Astrocyte (in vitro differentiated cells and primary cell): ENCODE results near the gene LARGE1. TPM values are rescaled to one million over a fixed set of nuclear protein-coding genes. Genes with fewer than 3 reads are reported as not detected.

ENCODE experiments used
- DNase-seq: peaks from one replicate; pipeline ENCODE4 v3.0.0-alpha.2; 2010; ENCODE audit warnings: low read depth
- FAIRE-seq: peaks from 2 replicates; lab custom pipeline; 2011; peaks lifted over from hg19 to GRCh38; lab: Jason Lieb, UNC
- H2AFZ ChIP-seq: 2 replicates; pipeline ENCODE4 v1.6.0; 2012; ENCODE audit warnings: low read depth, low read length, inconsistent platforms
- H3K27ac ChIP-seq: 2 replicates; pipeline ENCODE4 v1.5.1; 2011; ENCODE audit warnings: low read depth, low read length, inconsistent platforms
- H3K27me3 ChIP-seq: 2 replicates; pipeline ENCODE4 v1.6.0; 2011; ENCODE audit warnings: low read length, inconsistent platforms; ENCODE audit not compliant: insufficient read depth
- H3K36me3 ChIP-seq: 2 replicates; pipeline ENCODE4 v1.5.1; 2011; ENCODE audit warnings: low read length, inconsistent platforms; ENCODE audit not compliant: insufficient read depth
- H3K4me1 ChIP-seq: 2 replicates; pipeline ENCODE4 v1.5.1; 2011; ENCODE audit warnings: low read length, inconsistent platforms; ENCODE audit not compliant: insufficient read depth
- H3K4me2 ChIP-seq: 2 replicates; pipeline ENCODE4 v1.6.0; 2012; ENCODE audit warnings: low read length, inconsistent platforms
- H3K4me3 ChIP-seq: 2 replicates; pipeline ENCODE4 v1.5.1; 2011; ENCODE audit warnings: low read depth, mild to moderate bottlenecking, low read length, inconsistent platforms; ENCODE audit not compliant: insufficient read depth
- H3K79me2 ChIP-seq: 2 replicates; pipeline ENCODE4 v1.6.0; 2012; ENCODE audit warnings: mild to moderate bottlenecking, low read length, inconsistent platforms; ENCODE audit not compliant: insufficient read depth
- H3K9ac ChIP-seq: 2 replicates; pipeline ENCODE4 v1.6.0; 2012; ENCODE audit warnings: mild to moderate bottlenecking, low read length, inconsistent platforms
- H3K9me3 ChIP-seq: 2 replicates; pipeline ENCODE4 v1.5.1; 2012; ENCODE audit warnings: low read depth, mild to moderate bottlenecking, low read length, inconsistent platforms; ENCODE audit not compliant: insufficient read depth
- H4K20me1 ChIP-seq: 2 replicates; pipeline ENCODE4 v1.6.0; 2012; ENCODE audit warnings: low read length, inconsistent platforms; ENCODE audit not compliant: insufficient read depth
- H3K27ac Mint-ChIP-seq: one replicate; pipeline ENCODE4 v1.8.0; 2021; ENCODE audit warnings: mild to moderate bottlenecking, mixed read lengths; ENCODE audit not compliant: unreplicated experiment
- H3K27me3 Mint-ChIP-seq: one replicate; pipeline ENCODE4 v1.8.0; 2021; ENCODE audit warnings: low read depth, mixed read lengths; ENCODE audit not compliant: unreplicated experiment
- H3K36me3 Mint-ChIP-seq: one replicate; pipeline ENCODE4 v1.8.0; 2021; ENCODE audit warnings: low read depth, mixed read lengths; ENCODE audit not compliant: unreplicated experiment
- H3K4me1 Mint-ChIP-seq: one replicate; pipeline ENCODE4 v1.8.0; 2021; ENCODE audit warnings: low read depth, mixed read lengths; ENCODE audit not compliant: unreplicated experiment
- H3K4me3 Mint-ChIP-seq: one replicate; pipeline ENCODE4 v1.8.0; 2021; ENCODE audit warnings: mild to moderate bottlenecking, moderate library complexity, mixed read lengths; ENCODE audit not compliant: unreplicated experiment
- H3K9me3 Mint-ChIP-seq: one replicate; pipeline ENCODE4 v1.8.0; 2021; ENCODE audit warnings: mild to moderate bottlenecking, mixed read lengths; ENCODE audit not compliant: unreplicated experiment
- CTCF ChIP-seq: IDR thresholded peaks from 2 replicates; pipeline ENCODE4 v1.5.1; 2011; ENCODE audit warnings: low read depth, mild to moderate bottlenecking, inconsistent platforms, low read length, moderate library complexity; ENCODE audit not compliant: insufficient read depth
- EZH2 ChIP-seq: IDR thresholded peaks from 2 replicates; pipeline ENCODE4 v1.6.1; 2012; ENCODE audit warnings: mild to moderate bottlenecking, low read length, inconsistent platforms; ENCODE audit not compliant: insufficient read depth
- total RNA-seq: library from RNA; stranded (reverse); gene quantifications from 2 replicates; pipeline ENCODE4 v1.2.1, GENCODE V29; 2021

LARGE1 gene
- total RNA-seq, 1 donor from 2014 or later, result 92.6 TPM

GRCh38 chr22:33861216-33861875 is 58.9 kb downstream of the LARGE1 start:
- FAIRE-seq (no peak), DNase-seq (no peak)
- Mint-ChIP-seq H3K4me3 (no peak overlapping the region), H3K9me3 (no peaks in the 10 kb centered on the region), H3K27me3 (no peaks in the 10 kb centered on the region), H3K4me1 (peaks cover 8% of the 10 kb centered on the region), H3K27ac (no peak overlapping the region), H3K36me3 (peaks cover 3% of the 10 kb centered on the region)
- Histone ChIP-seq H3K36me3 (no peaks in the 10 kb centered on the region), H2AFZ (no peak overlapping the region), H3K9me3 (no peaks in the 10 kb centered on the region), H3K27me3 (no peaks in the 10 kb centered on the region), H4K20me1 (peaks cover 29% of the 10 kb centered on the region), H3K79me2 (peaks cover 9% of the 10 kb centered on the region), H3K27ac (no peak overlapping the region), H3K4me3 (no peak overlapping the region), H3K4me2 (no peak overlapping the region), H3K4me1 (no peaks in the 10 kb centered on the region), H3K9ac (no peak overlapping the region)
- no peak for TF ChIP-seq CTCF
- no peak for TF ChIP-seq EZH2

GRCh38 chr22:33860386-33860785 is 59.9 kb downstream of the LARGE1 start:
- H3K4me3 ChIP-seq, result no peak overlapping the region
- H3K4me2 ChIP-seq, result no peak overlapping the region
- Mint-ChIP-seq H3K27me3 (no peaks in the 10 kb centered on the region), H3K27ac (no peak overlapping the region), H3K4me1 (peaks cover 8% of the 10 kb centered on the region), H3K36me3 (peaks cover 3% of the 10 kb centered on the region), H3K9me3 (no peaks in the 10 kb centered on the region), H3K4me3 (no peak overlapping the region)
- H3K4me1 ChIP-seq, result no peaks in the 10 kb centered on the region
- peaks cover 8% of the 10 kb centered on the region for H3K79me2 ChIP-seq
- H3K27me3 ChIP-seq, result no peaks in the 10 kb centered on the region
- FAIRE-seq, result no peak
- TF ChIP-seq EZH2 (no peak), CTCF (no peak)
- DNase-seq, result no peak
- H4K20me1 ChIP-seq, result peaks cover 28% of the 10 kb centered on the region
- no peaks in the 10 kb centered on the region for H3K36me3 ChIP-seq
- no peak overlapping the region for H2AFZ ChIP-seq
- no peak overlapping the region for H3K27ac ChIP-seq
- no peaks in the 10 kb centered on the region for H3K9me3 ChIP-seq
- H3K9ac ChIP-seq, result no peak overlapping the region

- DNase-seq, result no peak
- Mint-ChIP-seq H3K27ac (no peak overlapping the region), H3K9me3 (no peaks in the 10 kb centered on the region)
These were observed 61.0 kb downstream of the LARGE1 start for GRCh38 chr22:33859311-33859710.

More at GRCh38 chr22:33859311-33859710, 61.0 kb downstream of the LARGE1 start:
- H3K4me3 Mint-ChIP-seq, result no peak overlapping the region
- H2AFZ ChIP-seq, result no peak overlapping the region
- H3K27ac ChIP-seq, result no peak overlapping the region
- peaks cover 18% of the 10 kb centered on the region for H4K20me1 ChIP-seq
- H3K36me3 Mint-ChIP-seq, result peaks cover 3% of the 10 kb centered on the region
- no peak overlapping the region for H3K4me2 ChIP-seq
- no peaks in the 10 kb centered on the region for H3K9me3 ChIP-seq
- H3K36me3 ChIP-seq, result no peaks in the 10 kb centered on the region
- no peak for FAIRE-seq
- H3K27me3 ChIP-seq, result no peaks in the 10 kb centered on the region
- no peak overlapping the region for H3K4me3 ChIP-seq
- TF ChIP-seq CTCF (no peak), EZH2 (no peak)
- no peaks in the 10 kb centered on the region for H3K27me3 Mint-ChIP-seq
- H3K9ac ChIP-seq, result no peak overlapping the region
- peaks cover 8% of the 10 kb centered on the region for H3K79me2 ChIP-seq
- H3K4me1 Mint-ChIP-seq, result peaks cover 1% of the 10 kb centered on the region
- H3K4me1 ChIP-seq, result no peaks in the 10 kb centered on the region
